Measurements from ENCODE around the gene TNFSF12.

The TNFSF12 gene, protein sequence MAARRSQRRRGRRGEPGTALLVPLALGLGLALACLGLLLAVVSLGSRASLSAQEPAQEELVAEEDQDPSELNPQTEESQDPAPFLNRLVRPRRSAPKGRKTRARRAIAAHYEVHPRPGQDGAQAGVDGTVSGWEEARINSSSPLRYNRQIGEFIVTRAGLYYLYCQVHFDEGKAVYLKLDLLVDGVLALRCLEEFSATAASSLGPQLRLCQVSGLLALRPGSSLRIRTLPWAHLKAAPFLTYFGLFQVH

GRCh38 chr17:7548585-7549400, at the start of gene TNFSF12:
TSS of gene TNFSF12 (plus strand) at chr17:7549058. CDS start at chr17:7549154, 96 bp downstream.
- DNase-seq (ENCODE audit: low spot score) = no peak

GRCh38 chr17:7499161-7499560, 49.7 kb upstream of the TNFSF12 start:
- DNase-seq (ENCODE audit: low spot score) = no peak

DNA sequence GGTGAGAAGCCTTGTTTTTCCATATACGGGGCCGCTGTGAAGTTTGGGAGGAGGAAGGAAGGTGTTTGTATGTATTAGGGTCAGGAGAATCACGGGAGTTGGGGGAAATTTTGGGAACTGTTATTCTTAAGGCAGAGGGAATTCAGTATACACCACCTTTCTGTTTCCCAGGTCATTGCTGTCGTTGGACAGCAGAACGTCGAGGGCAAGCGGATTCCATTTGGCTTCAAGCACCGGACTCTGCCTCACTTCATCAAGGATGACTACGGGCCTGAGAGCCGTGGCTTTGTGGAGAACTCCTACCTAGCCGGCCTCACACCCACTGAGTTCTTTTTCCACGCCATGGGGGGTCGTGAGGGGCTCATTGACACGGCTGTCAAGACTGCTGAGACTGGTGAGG, 47.1 kb upstream of the TNFSF12 start:
- no peak for DNase-seq (ENCODE audit: low spot score)

- no peak for DNase-seq (ENCODE audit: low spot score)
These were observed 46.5 kb upstream of the TNFSF12 start for GRCh38 chr17:7502171-7502847.

- no peak for DNase-seq (ENCODE audit: low spot score)
These were observed 45.9 kb upstream of the TNFSF12 start for GRCh38 chr17:7502987-7503386.

DNA sequence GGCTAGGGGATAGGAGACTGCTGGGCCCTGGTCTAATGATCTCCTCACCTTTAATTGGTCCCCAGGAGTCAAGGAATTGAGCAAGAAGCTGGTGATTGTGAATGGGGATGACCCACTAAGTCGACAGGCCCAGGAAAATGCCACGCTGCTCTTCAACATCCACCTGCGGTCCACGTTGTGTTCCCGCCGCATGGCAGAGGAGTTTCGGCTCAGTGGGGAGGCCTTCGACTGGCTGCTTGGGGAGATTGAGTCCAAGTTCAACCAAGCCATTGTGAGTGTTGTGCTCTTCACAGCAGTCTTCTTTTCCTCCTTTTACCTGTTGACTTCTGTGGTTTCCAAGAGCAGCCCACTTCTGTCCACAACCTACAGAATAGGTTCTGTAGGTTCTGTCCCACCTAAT, 45.3 kb upstream of the TNFSF12 start:
- DNase-seq (ENCODE audit: low spot score) = no peak

DNA sequence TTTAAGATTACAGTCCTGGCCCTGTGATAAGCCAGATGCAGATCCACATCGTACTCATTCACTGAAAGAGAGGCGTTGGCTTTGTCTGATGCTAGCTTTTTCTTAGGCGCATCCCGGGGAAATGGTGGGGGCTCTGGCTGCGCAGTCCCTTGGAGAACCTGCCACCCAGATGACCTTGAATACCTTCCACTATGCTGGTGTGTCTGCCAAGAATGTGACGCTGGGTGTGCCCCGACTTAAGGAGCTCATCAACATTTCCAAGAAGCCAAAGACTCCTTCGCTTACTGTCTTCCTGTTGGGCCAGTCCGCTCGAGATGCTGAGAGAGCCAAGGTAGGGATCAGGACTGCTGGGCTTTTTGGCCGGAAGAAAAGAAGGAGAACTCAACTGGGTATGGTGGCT, 40.7 kb upstream of the TNFSF12 start:
- no peak for DNase-seq (ENCODE audit: low spot score)

- no peak for DNase-seq (ENCODE audit: low spot score)
These were observed 40.0 kb upstream of the TNFSF12 start for GRCh38 chr17:7508846-7509245.

- DNase-seq (ENCODE audit: low spot score) = no peak
These were observed 38.9 kb upstream of the TNFSF12 start for GRCh38 chr17:7509937-7510336.

- DNase-seq (ENCODE audit: low spot score) = no peak
These were observed 37.8 kb upstream of the TNFSF12 start for GRCh38 chr17:7511108-7511507.

GRCh38 chr17:7512105-7512504, 36.8 kb upstream of the TNFSF12 start:
- no peak for DNase-seq (ENCODE audit: low spot score)

DNA sequence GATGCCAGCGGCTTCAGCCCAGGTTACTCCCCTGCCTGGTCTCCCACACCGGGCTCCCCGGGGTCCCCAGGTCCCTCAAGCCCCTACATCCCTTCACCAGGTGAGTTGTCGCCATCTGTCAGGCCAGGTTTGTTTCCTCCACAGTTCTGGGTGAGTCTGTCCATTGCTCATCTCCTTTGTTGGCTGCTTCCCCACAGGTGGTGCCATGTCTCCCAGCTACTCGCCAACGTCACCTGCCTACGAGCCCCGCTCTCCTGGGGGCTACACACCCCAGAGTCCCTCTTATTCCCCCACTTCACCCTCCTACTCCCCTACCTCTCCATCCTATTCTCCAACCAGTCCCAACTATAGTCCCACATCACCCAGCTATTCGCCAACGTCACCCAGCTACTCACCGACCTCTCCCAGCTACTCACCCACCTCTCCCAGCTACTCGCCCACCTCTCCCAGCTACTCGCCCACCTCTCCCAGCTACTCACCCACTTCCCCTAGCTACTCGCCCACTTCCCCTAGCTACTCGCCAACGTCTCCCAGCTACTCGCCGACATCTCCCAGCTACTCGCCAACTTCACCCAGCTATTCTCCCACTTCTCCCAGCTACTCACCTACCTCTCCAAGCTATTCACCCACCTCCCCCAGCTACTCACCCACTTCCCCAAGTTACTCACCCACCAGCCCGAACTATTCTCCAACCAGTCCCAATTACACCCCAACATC, 35.9 kb upstream of the TNFSF12 start:
- DNase-seq (ENCODE audit: low spot score) = no peak

GRCh38 chr17:7513850-7514419, 34.9 kb upstream of the TNFSF12 start:
- DNase-seq (ENCODE audit: low spot score) = no peak

GRCh38 chr17:7515911-7516610, 32.8 kb upstream of the TNFSF12 start:
- DNase-seq (ENCODE audit: low spot score) = no peak

- DNase-seq (ENCODE audit: low spot score) = no peak
These were observed 25.8 kb upstream of the TNFSF12 start for GRCh38 chr17:7523033-7523432.

DNA sequence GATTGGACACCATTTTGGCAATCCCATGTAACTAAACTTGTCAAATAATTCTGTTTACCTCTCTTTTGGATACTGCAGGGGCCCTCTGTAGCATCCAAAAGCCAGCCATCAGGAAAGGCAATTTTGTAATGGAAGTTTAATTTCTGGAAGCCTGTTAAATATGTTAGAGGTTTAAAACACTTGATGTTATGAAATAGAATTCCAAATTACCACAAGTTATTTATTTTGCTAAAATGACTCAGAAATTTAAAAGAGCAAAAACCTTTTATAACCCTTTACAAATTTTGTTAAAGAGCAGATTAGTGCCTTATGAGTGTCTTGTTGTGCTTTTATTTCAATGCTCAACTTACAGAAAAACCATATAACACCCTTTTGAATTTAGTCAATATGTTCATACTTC, 20.0 kb upstream of the TNFSF12 start:
- no peak for DNase-seq (ENCODE audit: low spot score)

DNA sequence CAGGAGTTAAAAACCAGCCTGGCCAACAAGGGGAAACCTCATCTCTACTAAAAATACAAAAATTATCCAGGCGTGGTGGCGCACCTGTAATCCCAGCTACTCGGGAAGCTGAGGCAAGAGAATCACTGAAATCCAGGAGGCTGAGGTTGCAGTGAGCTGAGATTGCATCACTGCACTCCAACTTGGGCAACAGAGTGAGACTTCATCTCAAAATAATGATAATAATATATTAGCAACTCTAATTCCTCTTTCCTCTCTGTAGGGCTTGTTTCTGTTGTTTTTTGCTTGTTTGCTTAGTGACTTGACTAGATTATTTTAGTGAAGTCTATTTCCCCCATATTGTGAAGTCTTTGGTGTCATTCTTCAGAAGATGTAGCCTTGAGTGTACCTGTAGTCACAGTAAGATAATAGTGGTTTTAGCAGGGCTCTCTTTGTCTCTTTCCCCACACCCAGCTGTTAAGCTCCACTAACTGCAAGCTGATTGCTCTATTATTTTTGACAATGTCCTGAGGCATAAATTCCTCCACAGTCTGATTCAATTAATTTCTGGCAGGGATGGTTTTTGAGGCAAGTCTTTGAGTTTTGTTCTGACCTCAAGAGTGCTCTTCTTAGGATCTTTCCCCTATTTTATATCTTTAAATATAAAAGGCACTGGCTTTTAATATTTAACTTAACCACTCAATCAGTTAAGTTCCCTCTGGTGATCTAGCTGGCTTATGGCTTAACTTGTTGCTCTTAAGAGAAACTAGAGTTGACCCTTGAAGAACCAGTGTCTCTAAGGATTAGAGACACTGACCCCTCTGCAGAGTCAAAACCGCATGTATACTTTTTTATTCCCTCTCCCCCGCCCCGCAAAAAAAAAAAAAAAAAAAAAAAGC, 18.6 kb upstream of the TNFSF12 start:
- DNase-seq (ENCODE audit: low spot score) = no peak

- DNase-seq (ENCODE audit: low spot score) = no peak
These were observed 10.8 kb upstream of the TNFSF12 start for GRCh38 chr17:7538050-7538449.

DNA sequence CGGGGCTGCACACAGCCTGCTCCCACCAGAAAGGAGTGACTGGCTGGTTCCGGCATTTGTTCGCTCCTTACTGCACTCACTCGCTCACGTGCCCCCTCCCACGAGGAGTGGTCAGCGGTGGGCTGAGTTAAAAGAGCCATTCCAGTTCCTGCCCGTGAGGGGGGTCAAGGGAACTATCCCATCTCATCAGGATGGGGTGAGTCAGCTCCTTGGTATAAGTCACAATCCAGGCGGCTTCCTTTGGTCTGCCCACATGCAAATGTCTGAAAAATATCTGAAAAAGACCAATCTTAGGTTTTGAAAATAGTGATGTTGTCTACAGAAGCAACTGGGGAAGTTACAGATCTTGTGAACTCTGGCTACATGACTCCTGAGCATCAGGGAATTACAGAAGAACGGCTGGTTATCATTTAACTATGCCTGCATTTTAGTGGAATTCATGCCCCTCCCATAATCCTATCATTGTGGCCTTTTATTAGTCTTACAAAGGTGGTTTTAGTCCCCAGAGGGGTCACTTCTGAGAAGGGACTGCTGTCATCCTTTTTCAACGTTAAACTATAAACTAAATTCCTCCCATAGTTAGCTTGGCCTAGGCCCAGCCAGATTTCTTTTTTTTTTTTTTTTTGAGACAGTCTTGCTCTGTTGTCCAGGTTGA, 9.8 kb upstream of the TNFSF12 start:
- DNase-seq (ENCODE audit: low spot score) = no peak

DNA sequence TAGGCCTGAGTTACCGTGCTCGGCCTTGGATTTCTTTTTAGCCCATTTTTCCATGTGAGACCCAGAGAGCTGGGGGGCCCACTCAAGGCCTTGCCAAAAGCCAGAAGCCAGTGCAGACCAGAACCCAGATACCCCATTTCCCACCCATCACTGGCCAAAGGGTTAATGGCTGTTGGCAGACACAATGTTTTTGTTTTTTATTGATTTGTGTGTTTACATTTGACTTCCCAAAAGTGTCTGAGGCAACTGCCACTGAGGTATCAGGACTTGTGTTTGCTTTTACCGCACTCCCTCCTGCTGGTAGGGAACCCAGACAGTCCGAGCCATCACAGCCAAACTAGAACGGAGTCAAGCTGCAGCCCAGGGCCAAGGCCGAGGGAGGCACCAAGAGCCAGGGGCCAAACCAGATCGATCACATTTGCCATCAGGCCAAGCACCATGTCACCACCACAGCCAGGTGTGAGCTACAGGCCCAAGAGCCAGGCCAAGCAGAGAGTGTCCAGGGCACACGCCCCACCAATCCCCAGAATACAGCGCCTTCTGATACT, 7.7 kb upstream of the TNFSF12 start:
- no peak for DNase-seq (ENCODE audit: low spot score)
